Kidney (tissue), 14 donors: ENCODE data around the gene OR5V1. TPM values are rescaled to one million over a fixed set of nuclear protein-coding genes. Genes with fewer than 3 reads are reported as not detected.

Experiments used
- DNase-seq, 5 donors: peaks; one replicate each; pipeline ENCODE4 v3.0.0-alpha.2; 2013 to 2020
- FAIRE-seq: peaks from 2 replicates; lab custom pipeline; 2012; peaks lifted over from hg19 to GRCh38; lab: Jason Lieb, UNC
- H3K27ac ChIP-seq, 2 donors: one replicate each; pipeline ENCODE4 v1.7.0; 2013; ENCODE audit warnings: low read depth in 2 of 2, low read length in 2 of 2, inconsistent platforms in 1 of 2
- H3K27me3 ChIP-seq: one replicate; pipeline ENCODE4 v1.7.1; 2013; ENCODE audit warnings: low read length, inconsistent platforms; ENCODE audit not compliant: control insufficient read depth, insufficient read depth
- H3K36me3 ChIP-seq, 3 donors: one replicate each; pipeline versions ENCODE4 v1.7.0 to v1.7.1; 2013; ENCODE audit warnings: low read length in 3 of 3, control low read depth in 1 of 3, inconsistent platforms in 1 of 3; ENCODE audit not compliant: insufficient read depth in 3 of 3, control insufficient read depth in 2 of 3
- H3K4me1 ChIP-seq, 3 donors: one replicate each; pipeline versions ENCODE4 v1.7.0 to v1.7.1; 2013; ENCODE audit warnings: low read length in 3 of 3, inconsistent platforms in 1 of 3, low read depth in 1 of 3; ENCODE audit not compliant: control insufficient read depth in 2 of 3, insufficient read depth in 2 of 3
- H3K4me3 ChIP-seq, 3 donors: one replicate each; pipeline versions ENCODE4 v1.7.0 to v1.8.1; 2013; ENCODE audit warnings: low read length in 3 of 3, control low read depth in 1 of 3, inconsistent platforms in 1 of 3
- H3K9ac ChIP-seq, 3 donors: one replicate each; pipeline versions ENCODE4 v1.7.0 to v1.7.1; 2013; ENCODE audit warnings: low read length in 3 of 3, control low read depth in 1 of 3, inconsistent platforms in 1 of 3
- H3K9me3 ChIP-seq, 3 donors: one replicate each; pipeline versions ENCODE4 v1.7.0 to v1.7.1; 2013; ENCODE audit warnings: low read length in 3 of 3, control low read depth in 1 of 3, inconsistent platforms in 1 of 3; ENCODE audit not compliant: control insufficient read depth in 2 of 3, insufficient read depth in 1 of 3
- CTCF ChIP-seq: IDR thresholded peaks from 3 replicates; pipeline ENCODE4 v1.5.1; 2012; ENCODE audit warnings: mild to moderate bottlenecking, moderate library complexity, borderline replicate concordance; ENCODE audit not compliant: insufficient read depth; ENCODE audit errors: extremely low read depth
- intact Hi-C: fragments of 100-400 bp; cut with DNase I; formaldehyde crosslinking; loops from one replicate; pipeline ENCODE4 v1.11.1; 2022
- polyA plus RNA-seq: library from polyadenylated mRNA; stranded (reverse); fragments of 350-450 nt; fragmentation: Illumina TruSeq; extraction: RNeasy Lipid Tissue Mini Kit (QIAGEN cat#74804); gene quantifications from one replicate; pipeline ENCODE4 v1.2.3, GENCODE V29; 2014; ENCODE audit warnings: low read depth, low replicate concordance; ENCODE audit not compliant: insufficient read depth
- total RNA-seq: library from RNA; stranded (reverse); fragmentation: NEBNext Ultra II Directional; extraction: Animal tissue kit (Norgen Biotek cat#: 25700); gene quantifications from one replicate; pipeline ENCODE4 v1.2.1, GENCODE V29; 2021
- donor health status: control.
- donor health status: control.
- donor health status: control.
- donor health status: control.
- donor health status: control.
- donor health status: DM: yes; HTN: yes; CAD: no.
- donor health status: Normal renal cell carcinoma (clear cell type).

The OR5V1 gene
- total and polyA plus RNA-seq, 2 donors from 2014 or later, result not detected

- TF ChIP-seq CTCF, result no peak
- FAIRE-seq, result no peak
- no peak overlapping the region for H3K9ac ChIP-seq
- no peak for DNase-seq
- no peak overlapping the region for H3K4me3 ChIP-seq
- no peaks in the 10 kb centered on the region for H3K4me1 ChIP-seq
- H3K27ac ChIP-seq, result no peak overlapping the region
- H3K36me3 ChIP-seq, result no peaks in the 10 kb centered on the region
- intact Hi-C loops, result no loop called here
- H3K9me3 ChIP-seq, result no peaks in the 10 kb centered on the region
- H3K27me3 ChIP-seq, result no peaks in the 10 kb centered on the region
These were observed 30.9 kb upstream of the OR5V1 start for GRCh38 chr6:29399525-29399924.

DNA sequence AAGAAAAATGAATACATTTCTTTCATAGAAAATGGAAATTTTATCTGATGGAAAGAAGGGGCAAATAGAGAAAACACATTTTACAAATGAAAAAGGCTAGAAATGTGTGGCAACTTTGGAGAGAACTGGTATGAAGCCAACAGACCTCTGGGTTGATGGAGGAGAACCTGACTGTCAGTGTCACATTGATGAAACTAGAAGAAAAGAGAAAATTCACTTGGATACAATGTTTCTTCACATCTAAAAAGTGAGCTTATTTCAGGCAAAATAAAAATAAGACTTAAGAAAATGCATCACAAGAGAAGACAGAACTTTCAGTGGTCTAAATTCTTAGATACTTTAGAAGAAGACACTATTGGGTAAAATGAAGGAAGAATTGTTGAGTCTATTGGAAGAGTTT is 26.7 kb upstream of the OR5V1 start, which contains the start of gene OR12D2:
TSS of gene OR12D2 (plus strand) at position 301 of the 400 bp plus-strand sequence. CDS start 1,069 bp downstream, outside the sequence.
- no peaks in the 10 kb centered on the region for H3K9me3 ChIP-seq
- DNase-seq, result no peak
- no peak within 1 kb of the TSS for H3K27ac ChIP-seq
- H3K36me3 ChIP-seq, result no peaks in the 10 kb centered on the region
- FAIRE-seq, result no peak
- intact Hi-C loops, result no loop called here
- TF ChIP-seq CTCF, result no peak
- no peak within 1 kb of the TSS for H3K4me3 ChIP-seq
- no peaks in the 10 kb centered on the region for H3K4me1 ChIP-seq
- H3K27me3 ChIP-seq, result no peaks in the 10 kb centered on the region
- no peak within 1 kb of the TSS for H3K9ac ChIP-seq

- no peak overlapping the region for H3K4me3 ChIP-seq
- no peak for TF ChIP-seq CTCF
- H3K9ac ChIP-seq, result no peak overlapping the region
- H3K9me3 ChIP-seq, result no peaks in the 10 kb centered on the region
- no peaks in the 10 kb centered on the region for H3K27me3 ChIP-seq
- DNase-seq (no peak), FAIRE-seq (no peak)
- H3K36me3 ChIP-seq, result no peaks in the 10 kb centered on the region
- no peak overlapping the region for H3K27ac ChIP-seq
- H3K4me1 ChIP-seq, result no peaks in the 10 kb centered on the region
- intact Hi-C loops, result no loop called here
These were observed 19.9 kb upstream of the OR5V1 start for GRCh38 chr6:29388533-29388932.

DNA sequence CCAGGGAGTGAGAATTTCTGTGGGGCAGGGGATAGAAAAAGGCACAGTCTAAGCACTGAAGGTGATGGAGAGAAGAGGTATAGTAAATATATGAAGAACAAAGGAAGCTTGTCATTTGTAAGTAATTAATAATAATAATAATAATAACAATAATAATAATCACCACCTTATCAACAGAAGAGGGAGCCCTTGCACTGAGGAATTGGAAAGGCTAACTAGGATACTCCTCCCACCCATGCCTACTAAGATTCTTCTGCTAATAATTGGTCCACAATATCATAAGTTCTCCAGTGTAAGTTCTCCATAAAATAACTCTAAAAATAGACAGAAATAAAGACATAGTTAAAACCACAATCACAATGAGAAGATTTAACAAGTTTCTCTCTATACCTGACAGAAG is 7.3 kb upstream of the OR5V1 start:
- Histone ChIP-seq H3K27me3 (no peaks in the 10 kb centered on the region), H3K27ac (no peak overlapping the region), H3K9me3 (no peaks in the 10 kb centered on the region), H3K4me3 (no peak overlapping the region), H3K4me1 (no peaks in the 10 kb centered on the region), H3K36me3 (no peaks in the 10 kb centered on the region), H3K9ac (no peak overlapping the region)
- FAIRE-seq (no peak), DNase-seq (no peak)
- TF ChIP-seq CTCF, result no peak
- intact Hi-C loops, result no loop called here
